GM18499 (cell line): ENCODE data around the gene PLCD3.
A peak's percentile ranks its signal among the peaks of the same experiment; 100 is the strongest.

Source experiments
- ATAC-seq: cut with Tn5 transposase; IDR thresholded peaks from one replicate; pipeline ENCODE4 v1.9.1; 2021; ENCODE audit warnings: moderate number of reproducible peaks; ENCODE audit not compliant: insufficient read depth, unreplicated experiment

PLCD3 gene

GRCh38 chr17:45132320-45132571, at the start of gene PLCD3:
Gene PLCD3 (minus strand): TSS chr17:45132515. CDS start chr17:45132410, 105 bp downstream.
- no peak for ATAC-seq

GRCh38 chr17:45177563-45177962, 45.2 kb upstream of the PLCD3 start:
- no peak for ATAC-seq

- no peak for ATAC-seq
These were observed 43.4 kb upstream of the PLCD3 start for GRCh38 chr17:45175759-45176115.

- ATAC-seq = no peak
These were observed 40.4 kb upstream of the PLCD3 start for GRCh38 chr17:45172541-45173286.

- ATAC-seq = no peak
These were observed 39.9 kb upstream of the PLCD3 start for GRCh38 chr17:45172232-45172540.

- no peak for ATAC-seq
These were observed 39.3 kb upstream of the PLCD3 start for GRCh38 chr17:45171338-45172231.

GRCh38 chr17:45170931-45171337, 38.6 kb upstream of the PLCD3 start:
- ATAC-seq = no peak

GRCh38 chr17:45170280-45170930, 38.1 kb upstream of the PLCD3 start:
- no peak for ATAC-seq

- ATAC-seq = no peak
These were observed 36.9 kb upstream of the PLCD3 start for GRCh38 chr17:45168991-45169752.

- no peak for ATAC-seq
These were observed 32.5 kb upstream of the PLCD3 start for GRCh38 chr17:45164734-45165269.

GRCh38 chr17:45162025-45162687, 29.8 kb upstream of the PLCD3 start:
- ATAC-seq = no peak

- ATAC-seq = peak; percentile 83
These were observed 29.1 kb upstream of the PLCD3 start, which contains the start of gene HEXIM2 for GRCh38 chr17:45161288-45162024. Gene HEXIM2 (plus strand): TSS chr17:45161875. CDS start chr17:45162794, 919 bp downstream.

GRCh38 chr17:45160447-45161287, 28.4 kb upstream of the PLCD3 start:
- peak; percentile 9 for ATAC-seq

GRCh38 chr17:45156242-45156641, 23.9 kb upstream of the PLCD3 start:
- ATAC-seq = no peak

- no peak for ATAC-seq
These were observed 23.2 kb upstream of the PLCD3 start for GRCh38 chr17:45155483-45155882.

GRCh38 chr17:45155029-45155428, 22.7 kb upstream of the PLCD3 start:
- ATAC-seq = no peak

- no peak for ATAC-seq
These were observed 18.8 kb upstream of the PLCD3 start for GRCh38 chr17:45150911-45151809.
